Loucy (cell line): ENCODE data around the gene RNF41.

Experiments
- H2AFZ ChIP-seq: fragments of 200-600 bp; sonication (generic); 2 replicates; pipeline ENCODE4 v1.6.0; 2016; ENCODE audit warnings: antibody characterized with exemption, mild to moderate bottlenecking, low read length, moderate library complexity
- H3F3A ChIP-seq: fragments of 200-600 bp; 2 replicates; pipeline ENCODE4 v1.6.0; 2016; ENCODE audit warnings: antibody characterized with exemption, low read depth, mild to moderate bottlenecking
- H3K27me3 ChIP-seq: fragments of 200-600 bp; sonication (generic); 2 replicates; pipeline ENCODE4 v1.6.1; 2014; ENCODE audit warnings: low read length, mild to moderate bottlenecking; ENCODE audit not compliant: insufficient read depth, poor library complexity, severe bottlenecking
- H3K36me3 ChIP-seq: fragments of 200-600 bp; sonication (generic); 2 replicates; pipeline ENCODE4 v1.6.1; 2016; ENCODE audit warnings: low read length; ENCODE audit not compliant: insufficient read depth
- H3K4me1 ChIP-seq: fragments of 200-600 bp; sonication (generic); 2 replicates; pipeline ENCODE4 v1.5.1; 2014; ENCODE audit warnings: low read length, mild to moderate bottlenecking; ENCODE audit not compliant: insufficient read depth, poor library complexity, severe bottlenecking
- H3K4me2 ChIP-seq: fragments of 200-600 bp; sonication (generic); 2 replicates; pipeline ENCODE4 v1.6.0; 2014; ENCODE audit warnings: antibody characterized with exemption, low read length, low read depth, mild to moderate bottlenecking; ENCODE audit not compliant: poor library complexity, severe bottlenecking
- H3K4me3 ChIP-seq: fragments of 200-600 bp; sonication (generic); 2 replicates; pipeline ENCODE4 v1.5.1; 2014; ENCODE audit warnings: low read length, mild to moderate bottlenecking, mixed read lengths; ENCODE audit not compliant: poor library complexity, severe bottlenecking
- H3K79me2 ChIP-seq: fragments of 200-600 bp; sonication (generic); 2 replicates; pipeline ENCODE4 v1.6.1; 2014; ENCODE audit warnings: low read length; ENCODE audit not compliant: insufficient read depth
- H3K9ac ChIP-seq: fragments of 200-600 bp; sonication (generic); 2 replicates; pipeline ENCODE4 v1.6.0; 2014; ENCODE audit warnings: mild to moderate bottlenecking, low read depth, low read length, moderate library complexity; ENCODE audit not compliant: poor library complexity, severe bottlenecking
- H3K9me2 ChIP-seq: fragments of 200-600 bp; sonication (generic); replicated peaks from 2 replicates; pipeline ENCODE4 v1.6.1; 2016; ENCODE audit warnings: low read depth, low read length, mixed read lengths
- H3K9me3 ChIP-seq: fragments of 200-600 bp; sonication (generic); 2 replicates; pipeline ENCODE4 v1.6.1; 2014; ENCODE audit warnings: mild to moderate bottlenecking, antibody characterized with exemption, low read length, low read depth; ENCODE audit not compliant: insufficient read depth
- H4K20me1 ChIP-seq: fragments of 200-600 bp; sonication (generic); 2 replicates; pipeline ENCODE4 v1.6.0; 2014; ENCODE audit warnings: antibody characterized with exemption, low read length, mild to moderate bottlenecking; ENCODE audit not compliant: insufficient read depth, poor library complexity, severe bottlenecking
- CTCF ChIP-seq: fragments of 200-600 bp; sonication (generic); conservative IDR thresholded peaks from 2 replicates; pipeline ENCODE4 v1.5.1; 2014; ENCODE audit warnings: mild to moderate bottlenecking, antibody characterized with exemption, low read length
- EZH2phosphoT487 ChIP-seq: fragments of 200-600 bp; IDR thresholded peaks from 2 replicates; pipeline ENCODE4 v1.6.1; 2018; ENCODE audit warnings: antibody characterized with exemption, mild to moderate bottlenecking, moderate library complexity, borderline replicate concordance

RNF41 gene

GRCh38 chr12:56202838-56203237, 18.9 kb downstream of the RNF41 start:
- Histone ChIP-seq H3K4me1 (no peaks in the 10 kb centered on the region), H4K20me1 (no peaks in the 10 kb centered on the region), H2AFZ (no peak overlapping the region), H3K9me2 (no peaks in the 10 kb centered on the region), H3K4me2 (no peak overlapping the region), H3K4me3 (no peak overlapping the region), H3K9ac (no peak overlapping the region), H3F3A (no peaks in the 10 kb centered on the region), H3K9me3 (no peaks in the 10 kb centered on the region), H3K27me3 (no peaks in the 10 kb centered on the region), H3K79me2 (no peaks in the 10 kb centered on the region), H3K36me3 (peaks cover 25% of the 10 kb centered on the region; the same call in 1 of the 2 replicates)
- TF ChIP-seq CTCF (no peak), EZH2phosphoT487 (no peak)

GRCh38 chr12:56202366-56202765, 19.4 kb downstream of the RNF41 start:
- H3F3A ChIP-seq: no peaks in the 10 kb centered on the region
- no peak overlapping the region for H2AFZ ChIP-seq
- no peaks in the 10 kb centered on the region for H3K79me2 ChIP-seq
- no peaks in the 10 kb centered on the region for H3K9me2 ChIP-seq
- no peak overlapping the region for H3K4me3 ChIP-seq
- H3K9ac ChIP-seq: no peak overlapping the region
- H3K9me3 ChIP-seq: no peaks in the 10 kb centered on the region
- TF ChIP-seq CTCF: no peak
- no peak for TF ChIP-seq EZH2phosphoT487
- no peak overlapping the region for H3K4me2 ChIP-seq
- peaks cover 20% of the 10 kb centered on the region; the same call in 1 of the 2 replicates for H3K36me3 ChIP-seq
- H3K27me3 ChIP-seq: no peaks in the 10 kb centered on the region
- H3K4me1 ChIP-seq: no peaks in the 10 kb centered on the region
- no peaks in the 10 kb centered on the region for H4K20me1 ChIP-seq

GRCh38 chr12:56198836-56199235, 22.9 kb downstream of the RNF41 start:
- Histone ChIP-seq H3K4me2 (no peak overlapping the region), H3K36me3 (no peaks in the 10 kb centered on the region), H4K20me1 (no peaks in the 10 kb centered on the region), H3K79me2 (no peaks in the 10 kb centered on the region), H3K9me2 (no peaks in the 10 kb centered on the region), H3K4me1 (no peaks in the 10 kb centered on the region), H2AFZ (no peak overlapping the region), H3F3A (no peaks in the 10 kb centered on the region), H3K9ac (no peak overlapping the region), H3K9me3 (no peaks in the 10 kb centered on the region), H3K4me3 (no peak overlapping the region), H3K27me3 (no peaks in the 10 kb centered on the region)
- TF ChIP-seq CTCF: no peak
- no peak for TF ChIP-seq EZH2phosphoT487
